Posterior vena cava (tissue), 2 donors: Measurements from ENCODE around the gene ATP2B2. TPM values are rescaled to one million over a fixed set of nuclear protein-coding genes. Genes with fewer than 3 reads are reported as not detected.
A peak's percentile ranks its signal among the peaks of the same experiment; 100 is the strongest.

Experiments used
- DNase-seq: peaks from one replicate; pipeline ENCODE4 v3.0.0-alpha.2; 2020; ENCODE audit warnings: low spot score
- intact Hi-C, 2 donors: fragments of 100-400 bp; cut with DNase I; formaldehyde crosslinking; loops; one replicate each; pipeline versions ENCODE4 v1.14.1 to v1.14.2; 2022 to 2023
- total RNA-seq, 2 donors: library from RNA; stranded (reverse); fragmentation: NEBNext Ultra II Directional; extraction: Animal tissue kit (Norgen Biotek cat#: 25700); gene quantifications; one replicate each; pipeline ENCODE4 v1.2.1, GENCODE V29; 2021
- donor health status: DM: yes; HTN: yes; CAD: no.
- donor health status: DM: yes; HTN: yes; CAD: no.

Gene ATP2B2
- total RNA-seq, 2 donors from 2014 or later = 0.29 to 0.42 TPM

DNA sequence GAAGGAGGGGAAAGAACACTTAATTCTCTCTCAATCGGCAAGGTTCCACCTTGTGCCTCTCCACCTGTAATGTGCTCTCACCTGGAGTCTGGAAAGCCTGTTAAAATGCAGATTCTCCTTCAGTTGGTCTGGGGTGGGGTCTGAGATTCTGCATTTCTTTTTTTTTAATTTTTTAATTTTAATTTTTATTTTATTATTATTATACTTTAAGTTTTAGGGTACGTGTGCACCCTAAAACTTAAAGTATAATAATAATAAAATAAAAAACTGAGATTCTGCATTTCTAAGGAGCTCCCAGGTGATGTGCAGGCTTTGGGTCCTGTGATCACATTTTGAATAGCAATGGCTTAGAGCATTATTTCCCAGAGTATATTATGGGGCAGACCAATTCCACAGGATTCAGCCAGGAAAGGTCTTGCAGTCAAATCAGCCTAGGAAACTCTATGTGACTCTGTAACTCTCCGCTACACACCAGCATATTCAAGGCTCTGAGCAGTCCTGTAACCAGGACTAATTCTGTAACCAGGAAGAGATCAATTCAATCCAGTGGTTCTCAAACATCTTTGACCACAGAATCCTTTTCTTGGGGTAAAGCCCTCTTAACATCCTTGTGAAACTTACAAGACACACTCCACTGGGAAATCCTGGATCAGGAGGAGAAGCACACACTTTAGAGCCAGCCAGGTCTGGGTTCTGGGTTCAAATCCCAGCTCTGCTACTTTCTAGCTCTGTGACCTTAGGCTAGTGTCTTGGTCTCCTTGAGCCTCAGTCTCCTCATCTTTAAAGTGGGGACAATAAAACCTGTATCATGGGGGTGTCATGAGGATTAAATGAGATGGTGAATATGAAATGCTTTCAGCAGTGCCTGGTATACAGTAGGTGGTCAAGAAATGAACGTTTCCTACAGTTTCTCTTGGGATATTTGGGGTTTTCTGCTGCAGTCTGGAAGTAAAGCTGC lies 122.2 kb downstream of the ATP2B2 start:
- intact Hi-C loops = loop anchor here in 1 of 2 donors (10.0 kb wide), 1 partner anchor 268 kb away; the partner anchor contains the start of gene BRK1
- peak; percentile 3 for DNase-seq

DNA sequence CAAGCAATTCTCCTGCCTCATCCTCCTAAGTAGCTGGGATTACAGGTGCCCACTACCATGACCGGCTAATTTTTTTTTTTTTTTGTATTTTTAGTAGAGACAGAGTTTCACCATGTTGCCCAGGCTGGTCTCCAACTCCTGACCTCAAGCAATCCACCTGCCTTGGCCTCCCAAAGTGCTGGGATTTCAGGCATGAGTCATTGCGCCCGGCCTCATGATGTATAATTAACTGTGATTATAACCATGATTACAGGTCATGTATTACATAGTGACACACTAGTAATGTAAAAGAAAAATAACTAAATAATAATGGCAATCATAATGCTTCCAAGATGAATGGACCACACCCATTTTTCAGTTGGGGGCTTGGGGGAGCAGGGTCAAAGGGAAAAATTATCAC lies 122.9 kb downstream of the ATP2B2 start:
- intact Hi-C loops = loop anchor here in 1 of 2 donors (10.0 kb wide), 1 partner anchor 268 kb away; the partner anchor contains the start of gene BRK1

DNA sequence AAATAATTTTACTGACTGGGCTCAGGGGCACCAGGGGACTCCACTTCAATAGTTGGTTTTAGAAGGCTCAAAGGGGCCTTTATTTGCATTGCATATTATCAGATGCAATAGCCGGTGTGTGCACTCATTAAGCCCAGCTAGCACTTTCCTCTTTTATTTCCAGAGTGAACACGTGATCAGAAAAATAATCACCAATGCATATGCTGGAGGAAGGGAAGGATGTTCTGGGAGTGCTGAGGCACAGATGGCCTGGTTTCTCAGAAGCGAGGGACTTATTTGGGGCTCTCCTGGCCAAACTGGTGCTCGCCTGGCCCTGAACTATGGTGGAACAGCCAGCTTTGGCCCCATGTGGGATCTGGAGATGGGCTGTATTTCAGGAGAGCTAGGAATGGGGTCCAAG lies 124.0 kb downstream of the ATP2B2 start:
- DNase-seq = peak; percentile 37
- intact Hi-C loops = loop anchor here in 1 of 2 donors (10.0 kb wide), 1 partner anchor 267 kb away; the partner anchor contains the start of gene BRK1

More for the DNA sequence above, 122.9 kb downstream of the ATP2B2 start:
- DNase-seq = peak; percentile 8

DNA sequence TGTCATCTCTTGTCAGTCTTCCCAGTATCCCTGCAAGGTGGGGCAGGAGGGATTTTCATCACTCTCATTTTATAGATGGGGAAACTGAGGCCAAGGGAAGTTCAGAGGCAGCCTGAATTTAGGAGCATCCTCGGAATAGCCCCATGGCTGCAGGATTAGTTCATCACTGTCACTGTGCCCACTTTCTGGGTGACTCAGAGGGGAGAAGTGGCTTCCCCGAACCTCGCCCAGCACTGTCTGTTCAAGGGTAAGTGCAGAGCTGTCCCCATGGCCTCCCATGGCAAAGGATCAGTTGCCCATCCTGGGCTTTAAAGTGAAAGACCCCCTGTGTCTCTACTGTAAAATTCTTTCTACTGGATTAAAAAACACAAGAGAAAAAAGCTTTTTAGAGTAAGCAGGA lies 124.5 kb downstream of the ATP2B2 start:
- peak; percentile 51 for DNase-seq
- intact Hi-C loops = loop anchor here in 1 of 2 donors (10.0 kb wide), 1 partner anchor 266 kb away; the partner anchor contains the start of gene BRK1

DNA sequence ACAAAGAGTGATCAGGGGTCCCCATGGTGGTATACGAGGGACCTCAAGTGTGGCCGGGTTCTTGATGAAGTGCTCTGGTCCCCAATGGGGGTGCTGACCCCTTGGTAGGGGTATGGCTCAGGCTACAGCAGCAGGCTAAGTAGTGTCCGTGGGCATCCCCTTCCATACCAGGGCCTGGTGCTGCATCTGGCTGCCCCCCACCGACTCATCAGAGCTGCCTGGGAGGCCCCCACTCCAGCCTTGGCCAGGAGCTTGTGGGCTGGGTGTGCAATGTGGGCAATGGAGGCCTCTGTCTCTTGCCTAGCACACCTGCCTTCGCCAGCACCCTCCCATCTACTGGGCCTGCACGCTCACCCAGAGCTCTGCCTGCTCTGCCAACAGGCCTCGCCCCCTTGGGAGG lies 125.4 kb downstream of the ATP2B2 start:
- intact Hi-C loops = loop anchor here in 1 of 2 donors (10.0 kb wide), 1 partner anchor 265 kb away; the partner anchor contains the start of gene BRK1
- peak; percentile 67 for DNase-seq

DNA sequence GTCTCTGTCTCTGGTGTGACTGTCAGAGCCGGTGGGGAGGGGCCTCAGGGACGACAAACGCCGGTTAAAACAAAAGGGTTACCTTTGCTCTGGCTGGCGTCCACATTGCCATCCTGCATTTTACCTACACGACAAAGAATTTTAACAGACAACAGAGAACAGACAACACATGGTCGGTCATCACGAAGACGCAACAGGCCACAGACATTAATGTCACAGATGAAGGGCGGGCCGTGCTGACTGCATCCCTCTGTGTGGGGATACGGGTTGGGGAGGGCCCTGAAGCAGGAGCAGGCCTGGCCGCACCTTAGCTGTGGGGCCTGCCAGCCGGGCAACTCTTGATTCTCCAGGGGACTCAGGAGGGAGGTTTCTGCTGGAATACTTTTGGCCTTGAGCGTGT lies 126.2 kb downstream of the ATP2B2 start:
- peak; percentile 56 for DNase-seq
- intact Hi-C loops = no loop called here

GRCh38 chr3:10378742-10379141 lies 126.6 kb downstream of the ATP2B2 start:
- intact Hi-C loops = no loop called here
- peak; percentile 51 for DNase-seq

DNA sequence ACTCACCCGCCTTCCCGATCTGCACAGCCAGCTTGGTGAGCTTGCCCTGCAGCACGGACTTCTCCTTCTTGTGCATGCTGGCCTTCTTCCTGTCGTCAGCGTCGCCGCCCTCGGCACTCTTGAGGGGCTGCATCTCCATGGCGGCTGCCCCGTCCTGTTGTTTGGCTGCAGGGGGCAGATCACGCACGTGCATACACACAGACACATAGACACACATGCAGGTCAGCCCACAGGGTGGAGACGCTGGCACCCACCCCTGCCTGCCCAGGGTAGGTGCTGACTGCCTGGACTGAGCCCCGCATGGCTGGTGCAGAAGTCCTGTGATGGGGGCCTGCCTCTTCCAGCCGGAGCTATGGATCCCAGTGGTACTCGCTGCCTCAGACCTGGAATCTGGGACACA lies 127.1 kb downstream of the ATP2B2 start:
- peak; percentile 56 for DNase-seq
- intact Hi-C loops = no loop called here

GRCh38 chr3:10377148-10377725 lies 128.1 kb downstream of the ATP2B2 start:
- intact Hi-C loops = no loop called here
- DNase-seq = peak; percentile 68

DNA sequence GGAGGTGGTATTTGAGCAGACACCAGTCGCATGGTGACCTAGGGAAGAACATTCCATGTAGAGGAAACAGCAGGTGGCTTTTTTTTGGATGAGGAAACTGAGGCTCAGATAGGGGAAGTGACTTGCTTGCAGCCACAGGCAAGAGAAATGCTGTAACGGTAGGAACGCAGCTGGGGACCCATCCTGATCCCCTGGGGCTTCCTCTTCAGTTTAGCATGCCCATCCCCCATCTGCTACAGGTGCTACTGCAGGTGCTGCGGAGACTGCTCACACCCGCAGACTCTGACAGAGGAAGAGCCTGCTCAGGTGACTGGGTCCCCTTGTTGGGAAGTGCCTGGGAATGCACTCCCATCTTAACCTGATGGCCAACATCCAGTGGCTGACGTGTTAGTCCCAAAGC lies 129.0 kb downstream of the ATP2B2 start:
- intact Hi-C loops = no loop called here
- peak; percentile 48 for DNase-seq

DNA sequence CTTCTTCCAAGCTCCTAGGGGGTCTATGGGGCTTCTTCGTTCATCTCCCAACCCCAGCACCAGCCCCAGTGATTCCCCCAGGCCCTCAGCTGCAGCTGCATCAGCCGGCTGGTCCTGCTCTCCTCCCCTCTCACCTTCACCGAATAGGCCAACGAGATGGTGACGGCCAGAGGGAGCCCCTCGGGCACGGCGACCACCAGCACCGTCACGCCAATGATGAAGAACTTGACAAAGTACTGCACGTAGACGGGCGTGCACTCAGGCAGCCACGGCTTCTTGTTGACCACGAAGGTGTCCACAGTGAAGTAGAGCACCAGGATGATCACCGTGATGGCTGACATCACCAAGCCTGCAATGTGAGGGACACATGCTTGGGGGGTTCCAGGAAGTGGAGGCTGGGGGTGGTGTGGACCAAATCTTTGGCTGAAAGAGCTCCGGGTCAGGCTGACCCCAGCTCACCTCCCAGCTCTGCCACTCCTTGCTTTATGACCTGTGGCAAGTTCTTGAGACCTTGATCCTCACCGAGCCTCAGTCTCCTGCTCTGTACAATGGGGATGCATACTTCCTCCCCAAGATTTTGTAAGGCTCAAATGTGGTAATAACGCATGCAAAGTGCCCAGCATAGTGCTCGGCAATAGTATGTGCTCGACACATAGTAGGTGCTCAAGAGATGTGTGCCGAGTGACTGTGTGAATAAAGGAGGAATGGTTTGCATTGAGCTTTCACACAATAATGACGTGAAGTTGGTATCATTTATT lies 129.9 kb downstream of the ATP2B2 start:
- intact Hi-C loops = no loop called here

GRCh38 chr3:10374311-10374710 lies 131.1 kb downstream of the ATP2B2 start:
- intact Hi-C loops = no loop called here
- DNase-seq = peak; percentile 62

More for the DNA sequence above, 129.9 kb downstream of the ATP2B2 start:
- DNase-seq = peak; percentile 63

GRCh38 chr3:10373686-10374261 lies 131.6 kb downstream of the ATP2B2 start:
- intact Hi-C loops = no loop called here
- peak; percentile 47 for DNase-seq

GRCh38 chr3:10371789-10372188 lies 133.6 kb downstream of the ATP2B2 start:
- peak; percentile 57 for DNase-seq
- intact Hi-C loops = no loop called here

GRCh38 chr3:10371167-10371566 lies 134.2 kb downstream of the ATP2B2 start:
- intact Hi-C loops = no loop called here
- peak; percentile 23 for DNase-seq

GRCh38 chr3:10370429-10370828 lies 135.0 kb downstream of the ATP2B2 start:
- intact Hi-C loops = no loop called here
- DNase-seq = peak; percentile 61

- peak; percentile 2 for DNase-seq
- intact Hi-C loops = no loop called here
These were observed 136.9 kb downstream of the ATP2B2 start for GRCh38 chr3:10368512-10368911.

GRCh38 chr3:10367506-10367905 lies 137.9 kb downstream of the ATP2B2 start:
- intact Hi-C loops = no loop called here
- peak; percentile 54 for DNase-seq

GRCh38 chr3:10366651-10367101 lies 138.7 kb downstream of the ATP2B2 start:
- DNase-seq = peak; percentile 79
- intact Hi-C loops = no loop called here
